HuH-7.5 (cell line): Measurements from ENCODE around the gene NT5E.

Experiments
- DNase-seq: peaks from one replicate; pipeline ENCODE4 v3.0.0; 2011; ENCODE audit warnings: low spot score

The NT5E gene

GRCh38 chr6:85460154-85460920, 10.5 kb downstream of the NT5E start:
- no peak for DNase-seq

DNA sequence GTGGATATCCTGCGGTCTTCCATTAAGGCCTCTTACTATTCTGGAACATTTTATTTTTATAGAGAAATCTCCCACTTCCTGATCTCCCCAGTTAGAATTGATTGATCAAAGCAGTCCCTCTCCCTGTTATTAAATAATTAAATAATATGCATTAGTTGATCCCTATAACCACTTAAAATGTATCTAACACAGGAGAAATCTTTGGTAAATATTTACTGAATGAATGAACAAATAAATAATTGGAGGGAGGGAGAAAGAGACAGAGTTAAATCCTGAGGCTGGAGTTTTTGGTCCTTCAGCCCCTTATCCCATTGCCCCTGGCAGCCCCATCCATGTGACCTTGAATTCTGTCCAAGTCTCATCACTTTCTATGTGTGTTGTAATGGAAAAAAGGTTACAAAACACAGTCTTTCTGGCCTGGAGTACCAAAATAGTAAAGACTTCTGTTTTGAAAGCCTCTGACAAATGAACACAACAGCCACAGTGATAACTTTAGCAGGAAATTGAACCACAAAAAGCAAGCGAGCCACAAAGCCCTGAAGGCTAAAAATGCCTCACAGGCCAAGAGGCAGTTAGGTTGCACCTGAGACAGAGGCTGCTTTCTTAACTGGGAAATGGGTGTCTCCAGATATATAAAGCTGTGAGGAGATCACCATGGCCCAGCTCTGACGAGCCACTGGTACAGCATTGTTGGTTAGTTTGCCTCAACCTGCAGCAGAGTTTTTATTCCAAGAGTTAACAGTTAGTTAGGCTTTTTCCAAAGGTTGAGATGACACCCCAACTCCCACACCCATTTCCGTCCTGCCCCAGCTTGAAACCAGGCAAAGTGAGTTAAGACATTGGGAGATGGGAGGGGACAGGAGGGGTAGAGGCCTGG, 11.3 kb downstream of the NT5E start:
- DNase-seq: no peak

- no peak for DNase-seq
Observed at GRCh38 chr6:85461798-85462170, 11.9 kb downstream of the NT5E start.

DNA sequence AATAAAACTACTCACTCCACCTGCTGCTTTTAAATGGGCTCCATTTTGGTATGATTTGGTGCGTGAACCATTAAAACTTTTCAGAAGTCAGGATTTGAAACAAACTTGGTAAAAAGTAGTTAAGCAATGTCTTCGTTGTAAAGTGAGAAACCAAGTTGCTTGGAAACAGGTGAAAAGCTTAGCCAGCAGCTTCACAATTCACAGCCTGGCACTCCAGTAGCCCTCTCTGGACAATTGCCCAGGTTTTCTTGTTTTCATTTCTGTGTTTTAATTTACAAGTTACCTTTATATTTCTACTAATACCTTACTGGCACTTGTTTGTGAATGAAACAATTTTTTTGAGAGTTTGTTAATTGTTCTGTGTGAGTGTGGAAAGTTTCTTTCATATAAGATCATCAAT, 12.8 kb downstream of the NT5E start:
- no peak for DNase-seq

GRCh38 chr6:85463621-85464259, 13.9 kb downstream of the NT5E start:
- no peak for DNase-seq

DNA sequence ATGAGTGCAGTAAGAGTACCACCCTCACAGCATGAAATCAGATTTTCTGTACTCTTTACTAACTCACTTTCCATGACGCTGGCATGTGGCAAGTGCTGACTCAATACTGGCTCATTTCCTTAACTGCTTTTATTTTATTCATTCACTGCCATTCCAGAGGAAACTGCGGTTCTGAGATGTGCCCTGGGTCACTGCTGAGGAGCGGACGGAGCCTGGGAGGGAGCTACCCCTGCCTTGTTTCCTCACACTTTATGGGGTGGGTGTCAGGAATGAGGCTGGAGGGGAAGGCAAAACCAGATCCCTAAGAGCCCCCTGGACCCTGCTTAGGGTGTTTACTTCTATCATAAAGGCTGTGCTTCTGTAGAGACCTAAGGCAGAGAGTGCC, 14.4 kb downstream of the NT5E start:
- no peak for DNase-seq

- no peak for DNase-seq
Observed at GRCh38 chr6:85464722-85465150, 14.9 kb downstream of the NT5E start.

DNA sequence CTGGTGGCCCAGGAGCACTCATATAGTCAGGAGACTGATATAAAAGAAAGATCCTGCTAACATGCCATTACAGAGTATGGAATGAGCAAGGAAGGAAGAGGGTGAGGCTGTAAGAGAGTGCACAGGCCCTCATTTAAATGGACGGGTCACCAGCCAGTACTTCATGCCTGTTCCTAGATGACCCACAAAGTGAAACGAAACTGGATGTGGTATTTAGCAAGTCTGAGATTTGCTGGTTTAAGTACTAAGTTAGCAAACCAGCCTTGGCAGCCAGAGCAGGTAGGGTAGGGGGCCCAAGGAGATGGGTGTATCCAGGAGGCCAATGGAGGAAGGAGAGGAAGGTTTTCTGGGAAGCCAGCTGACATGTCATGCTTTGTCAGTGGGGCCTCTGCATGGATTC, 15.9 kb downstream of the NT5E start:
- no peak for DNase-seq

- no peak for DNase-seq
Observed at GRCh38 chr6:85468326-85468725, 18.4 kb downstream of the NT5E start.

DNA sequence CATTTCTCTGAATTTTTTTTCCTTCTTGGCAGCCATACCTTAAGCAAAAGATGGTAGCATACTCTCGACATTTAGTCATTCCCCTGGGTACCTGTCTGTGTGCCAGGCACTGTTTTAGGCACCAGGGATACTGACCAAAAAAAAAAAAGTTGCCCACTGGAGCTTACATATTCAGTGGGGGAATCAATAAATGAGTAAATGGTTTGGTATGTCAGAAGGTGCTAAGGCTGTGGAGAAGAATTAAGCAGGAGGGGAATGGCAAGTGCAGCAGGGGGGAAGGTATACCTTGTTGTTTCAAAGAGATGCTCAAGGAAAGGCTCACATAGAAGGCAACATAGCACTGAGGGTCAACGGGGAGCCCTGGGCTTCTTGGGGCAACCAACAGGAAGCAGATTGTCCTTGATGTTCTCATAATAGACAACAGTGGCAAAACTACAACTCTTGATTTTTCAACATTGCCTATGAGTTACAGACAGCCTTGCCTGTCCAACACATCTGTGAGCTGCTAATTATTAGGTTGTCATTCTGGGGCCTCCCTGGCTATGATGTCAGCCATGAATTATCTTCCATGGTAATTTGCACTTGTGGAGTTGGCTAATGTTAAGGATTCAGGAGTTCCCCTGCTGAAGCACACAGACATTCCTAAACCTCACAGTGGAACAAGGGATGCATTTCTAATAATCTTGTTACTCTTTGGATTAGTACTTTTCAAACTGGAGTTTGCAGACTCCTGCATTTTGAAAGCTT, 19.6 kb downstream of the NT5E start:
- DNase-seq: no peak

DNA sequence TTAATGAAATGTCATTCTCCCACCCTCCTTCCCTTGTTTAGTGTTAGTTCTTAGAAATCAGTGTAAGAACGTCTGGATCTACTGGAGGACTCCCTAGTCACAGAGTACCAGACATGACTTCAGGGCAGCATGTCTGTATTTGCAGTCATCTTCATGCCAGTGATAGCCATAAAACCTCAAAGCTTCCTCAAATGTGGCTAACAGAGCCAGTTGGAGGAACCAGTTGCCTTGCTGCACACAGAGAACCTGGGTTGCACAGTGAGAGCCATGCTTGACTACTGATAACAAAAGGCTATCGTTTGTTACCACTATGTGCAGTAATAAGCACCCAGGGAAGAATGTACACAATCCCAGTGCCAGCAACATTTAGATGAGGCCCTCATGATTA, 20.1 kb downstream of the NT5E start:
- no peak for DNase-seq

- no peak for DNase-seq
Observed at GRCh38 chr6:85472744-85473143, 22.9 kb downstream of the NT5E start.

GRCh38 chr6:85473748-85474147, 23.9 kb downstream of the NT5E start:
- no peak for DNase-seq

DNA sequence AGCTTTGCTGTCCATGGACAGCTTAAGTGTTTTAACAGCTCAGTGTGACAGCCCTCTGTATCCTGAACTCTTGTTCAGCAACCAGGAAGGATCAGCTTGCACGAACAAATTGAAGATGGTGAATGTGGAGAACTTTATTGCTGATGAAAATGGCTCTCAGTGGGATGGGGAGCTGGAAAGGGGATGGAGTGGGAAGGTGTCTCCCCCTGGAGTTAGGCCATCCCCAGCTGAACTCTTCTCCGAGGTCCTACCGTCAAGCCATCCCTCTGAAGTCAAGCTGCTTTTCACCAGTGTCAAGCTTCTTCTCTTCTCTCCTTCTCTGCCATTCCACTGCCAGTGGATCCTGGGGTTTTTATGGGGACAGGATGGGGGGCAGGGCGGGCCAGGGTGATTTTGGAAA, 26.6 kb downstream of the NT5E start:
- no peak for DNase-seq

DNA sequence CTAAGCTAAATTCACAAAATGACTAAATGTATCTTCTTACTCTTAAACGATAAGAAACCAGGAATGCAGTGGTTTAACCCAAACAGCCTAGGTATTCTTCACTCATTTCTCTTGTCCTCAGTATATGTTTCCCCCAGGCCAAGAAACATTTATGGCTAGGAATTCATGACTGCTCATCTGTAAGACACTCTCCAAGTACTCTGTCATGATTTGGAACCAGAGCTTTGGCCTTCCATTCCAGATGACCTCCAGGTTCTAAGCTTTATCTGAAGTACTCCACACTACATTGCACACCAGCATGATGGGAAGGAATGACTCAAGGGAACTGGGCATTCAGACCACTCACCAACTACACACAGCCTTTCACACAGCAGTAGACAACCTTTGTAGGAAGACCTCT, 29.3 kb downstream of the NT5E start:
- DNase-seq: no peak

DNA sequence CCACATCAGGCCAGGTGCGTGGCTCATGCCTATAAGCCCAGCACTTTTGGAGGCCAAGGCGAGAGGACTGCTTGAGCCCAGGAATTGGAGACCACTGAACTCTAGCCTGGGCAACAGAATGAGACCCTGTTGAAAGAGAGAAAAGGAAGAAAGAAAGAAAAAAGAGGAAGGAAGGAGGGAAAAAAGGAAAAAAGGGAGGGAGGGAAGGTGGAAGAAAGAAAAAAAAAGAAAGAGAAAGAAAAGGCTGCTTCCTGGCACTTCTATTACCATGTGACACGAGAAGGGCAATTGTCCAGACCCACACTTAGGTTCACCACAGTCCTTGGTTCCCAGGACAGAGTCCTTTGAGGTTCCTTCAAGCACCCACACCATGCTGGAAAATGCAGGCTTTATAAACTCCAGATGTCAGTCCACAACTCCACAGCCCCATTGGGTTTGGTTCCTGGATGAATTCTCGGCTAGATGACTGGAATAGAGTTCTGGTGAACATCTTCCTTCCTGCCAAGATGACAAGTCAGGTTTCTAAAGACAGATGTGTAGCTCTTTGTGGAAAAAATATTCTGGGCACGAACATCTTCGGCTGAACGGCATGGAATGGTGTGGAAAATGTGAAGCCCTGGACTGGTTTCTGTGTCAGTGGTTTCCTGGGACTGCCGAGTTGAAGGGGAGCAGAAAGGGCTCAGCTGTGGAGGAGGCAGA, 32.5 kb downstream of the NT5E start:
- DNase-seq: no peak

DNA sequence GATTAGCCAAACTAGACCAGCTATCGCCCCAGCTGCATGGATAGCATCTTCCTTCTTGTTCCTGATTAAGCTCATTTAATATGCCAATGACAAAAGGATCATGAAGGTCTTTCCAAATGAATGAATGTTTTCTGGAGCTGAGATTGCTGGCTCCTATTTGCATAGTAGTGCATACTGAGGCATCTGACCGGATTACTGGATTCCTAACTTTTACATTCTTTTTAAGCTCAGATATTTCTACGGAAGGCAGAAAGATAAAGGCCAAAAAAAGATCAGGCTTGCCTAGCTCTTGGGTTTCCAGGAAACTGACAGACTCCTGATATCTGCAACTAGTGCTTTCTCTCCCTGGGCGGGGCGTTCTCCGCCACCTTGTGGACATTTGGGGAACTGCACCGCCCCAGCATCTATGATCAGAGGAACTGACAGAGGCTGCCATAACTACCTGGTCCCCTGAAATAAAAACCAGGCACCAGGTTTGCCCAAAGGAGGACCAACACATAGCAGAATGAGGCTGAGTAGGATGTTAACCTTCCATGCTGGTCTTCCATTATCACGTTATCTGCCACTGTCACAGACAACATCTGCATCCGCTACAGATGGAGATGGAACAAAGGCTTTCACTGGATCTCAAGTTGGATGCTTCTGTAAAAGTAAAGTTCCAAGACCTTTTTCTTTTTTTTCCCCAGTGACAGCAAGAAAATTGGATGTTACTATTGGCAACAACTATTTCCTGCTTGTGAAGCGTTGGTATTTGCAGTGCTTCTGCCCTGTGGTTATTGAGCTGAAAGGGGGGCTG, 33.2 kb downstream of the NT5E start:
- DNase-seq: peak; percentile 35

- DNase-seq: no peak
Observed at GRCh38 chr6:85483846-85484245, 34.0 kb downstream of the NT5E start.

DNA sequence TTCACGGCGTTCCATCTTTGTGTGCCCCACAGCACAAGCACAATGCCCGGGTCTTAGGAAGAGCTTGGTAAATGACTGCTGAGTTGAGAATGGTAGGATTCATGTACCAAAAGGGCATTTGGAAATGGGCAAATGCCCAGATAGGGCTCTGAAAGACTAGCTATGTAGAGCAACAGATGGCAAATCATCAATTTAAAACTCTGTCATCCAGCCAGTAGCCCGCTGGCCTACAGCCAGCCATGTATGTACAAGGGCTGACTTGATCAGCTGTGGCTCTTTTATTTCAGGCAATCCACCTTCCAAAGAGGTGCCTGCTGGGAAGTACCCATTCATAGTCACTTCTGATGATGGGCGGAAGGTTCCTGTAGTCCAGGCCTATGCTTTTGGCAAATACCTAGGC, 35.1 kb downstream of the NT5E start:
- no peak for DNase-seq

- DNase-seq: no peak
Observed at GRCh38 chr6:85490516-85491248, 40.8 kb downstream of the NT5E start.
